SK-N-MC (cell line): ENCODE measurements around the gene MME.

Experiments
- DNase-seq: peaks from one replicate; pipeline ENCODE4 v3.0.0-alpha.2; 2011; ENCODE audit warnings: low read depth, low spot score
- H3K27ac ChIP-seq: fragments of 200-600 bp; sonication (generic); 2 replicates; pipeline ENCODE4 v1.5.1; 2016; ENCODE audit warnings: mixed run types
- H3K36me3 ChIP-seq: fragments of 200-600 bp; sonication (generic); 2 replicates; pipeline ENCODE4 v1.6.1; 2017; ENCODE audit warnings: antibody characterized with exemption, low read length, mixed read lengths; ENCODE audit not compliant: insufficient read depth
- H3K4me3 ChIP-seq: fragments of 200-600 bp; sonication (generic); 2 replicates; pipeline ENCODE4 v1.5.1; 2016
- H3K9ac ChIP-seq: fragments of 200-600 bp; sonication (generic); 2 replicates; pipeline ENCODE4 v1.8.0; 2017; ENCODE audit warnings: mixed run types, mixed read lengths; ENCODE audit not compliant: insufficient read length
- H3K9me3 ChIP-seq: fragments of 200-600 bp; sonication (generic); 2 replicates; pipeline ENCODE4 v1.6.1; 2017; ENCODE audit warnings: low read depth, mild to moderate bottlenecking, antibody characterized with exemption, low read length, moderate library complexity, mixed read lengths
- EZH2 ChIP-seq: fragments of 200-600 bp; sonication (generic); IDR thresholded peaks from one replicate; pipeline ENCODE4 v1.6.1; 2017; ENCODE audit warnings: antibody characterized with exemption
- FOXP2 ChIP-seq: optimal IDR thresholded peaks from 2 replicates; pipeline ENCODE3; 2011; ENCODE audit warnings: mild to moderate bottlenecking, moderate library complexity; ENCODE audit not compliant: insufficient read depth; ENCODE audit errors: extremely low read length, control extremely low read depth
- POLR2AphosphoS5 ChIP-seq: IDR thresholded peaks from 2 replicates; pipeline ENCODE4 v1.6.1; 2012; ENCODE audit warnings: mild to moderate bottlenecking, low read depth, low read length, borderline replicate concordance

The MME gene

GRCh38 chr3:155188031-155188430 lies 107.9 kb downstream of the MME start:
- no peak overlapping the region for H3K4me3 ChIP-seq
- H3K9me3 ChIP-seq = no peaks in the 10 kb centered on the region
- no peak overlapping the region for H3K27ac ChIP-seq
- DNase-seq = no peak
- no peak for TF ChIP-seq EZH2
- no peak for TF ChIP-seq POLR2AphosphoS5
- no peak for TF ChIP-seq FOXP2
- H3K9ac ChIP-seq = no peak overlapping the region
- H3K36me3 ChIP-seq = no peaks in the 10 kb centered on the region

- DNase-seq = no peak
- H3K4me3 ChIP-seq = no peak overlapping the region
- no peaks in the 10 kb centered on the region for H3K9me3 ChIP-seq
- H3K27ac ChIP-seq = no peak overlapping the region
- TF ChIP-seq FOXP2 = no peak
- no peaks in the 10 kb centered on the region for H3K36me3 ChIP-seq
- no peak overlapping the region for H3K9ac ChIP-seq
Measured at GRCh38 chr3:155189478-155189877, 109.4 kb downstream of the MME start.

GRCh38 chr3:155190691-155191090 lies 110.6 kb downstream of the MME start:
- no peak overlapping the region for H3K27ac ChIP-seq
- no peaks in the 10 kb centered on the region for H3K36me3 ChIP-seq
- DNase-seq = no peak
- no peak overlapping the region for H3K9ac ChIP-seq
- TF ChIP-seq FOXP2 (no peak), EZH2 (no peak), POLR2AphosphoS5 (no peak)
- no peaks in the 10 kb centered on the region for H3K9me3 ChIP-seq
- no peak overlapping the region for H3K4me3 ChIP-seq

- Histone ChIP-seq H3K9me3 (no peaks in the 10 kb centered on the region), H3K36me3 (no peaks in the 10 kb centered on the region), H3K27ac (no peak overlapping the region), H3K4me3 (no peak overlapping the region), H3K9ac (no peak overlapping the region)
- no peak for DNase-seq
- no peak for TF ChIP-seq FOXP2
- no peak for TF ChIP-seq EZH2
- TF ChIP-seq POLR2AphosphoS5 = no peak
Measured at GRCh38 chr3:155192957-155193746, 113.0 kb downstream of the MME start.

- Histone ChIP-seq H3K9ac (no peak overlapping the region), H3K4me3 (no peak overlapping the region), H3K27ac (no peak overlapping the region), H3K36me3 (no peaks in the 10 kb centered on the region), H3K9me3 (no peaks in the 10 kb centered on the region)
- no peak for DNase-seq
- no peak for TF ChIP-seq EZH2
- TF ChIP-seq FOXP2 = no peak
- TF ChIP-seq POLR2AphosphoS5 = no peak
Measured at GRCh38 chr3:155193868-155194267, 113.7 kb downstream of the MME start.

GRCh38 chr3:155194973-155195957 lies 115.1 kb downstream of the MME start:
- Histone ChIP-seq H3K4me3 (no peak overlapping the region), H3K9me3 (no peaks in the 10 kb centered on the region), H3K27ac (no peak overlapping the region), H3K9ac (no peak overlapping the region), H3K36me3 (no peaks in the 10 kb centered on the region)
- no peak for TF ChIP-seq POLR2AphosphoS5
- no peak for TF ChIP-seq FOXP2
- TF ChIP-seq EZH2 = no peak
- DNase-seq = no peak

GRCh38 chr3:155196131-155197021 lies 116.3 kb downstream of the MME start:
- Histone ChIP-seq H3K9me3 (no peaks in the 10 kb centered on the region), H3K4me3 (no peak overlapping the region), H3K27ac (no peak overlapping the region), H3K36me3 (no peaks in the 10 kb centered on the region), H3K9ac (no peak overlapping the region)
- TF ChIP-seq EZH2 (no peak), FOXP2 (no peak), POLR2AphosphoS5 (no peak)
- no peak for DNase-seq

GRCh38 chr3:155197786-155198185 lies 117.7 kb downstream of the MME start:
- H3K4me3 ChIP-seq = no peak overlapping the region
- no peaks in the 10 kb centered on the region for H3K36me3 ChIP-seq
- H3K27ac ChIP-seq = no peak overlapping the region
- H3K9ac ChIP-seq = no peak overlapping the region
- H3K9me3 ChIP-seq = no peaks in the 10 kb centered on the region
- DNase-seq = no peak
- TF ChIP-seq EZH2 (no peak), POLR2AphosphoS5 (no peak), FOXP2 (no peak)
